H1 (cell line): ENCODE results near the gene PEX26. TPM values are rescaled to one million over a fixed set of nuclear protein-coding genes. Genes with fewer than 3 reads are reported as not detected.

Experiments
- CTCF ChIA-PET: fragments of 300-600 bp; sonication (Branson Sonifier 250); formaldehyde crosslinking; loops from one replicate; lab custom pipeline; 2021; ENCODE audit not compliant: partially characterized antibody; lab: Charles Lee
- POLR2A ChIA-PET: fragments of 300-600 bp; sonication (Branson Sonifier 250); formaldehyde crosslinking; loops from one replicate; lab custom pipeline; 2021; ENCODE audit warnings: inconsistent platforms; ENCODE audit not compliant: partially characterized antibody; lab: Charles Lee
- DNase-seq, 2 experiments: peaks; one replicate each; pipeline versions ENCODE4 v3.0.0 to v3.0.0-alpha.2; 2010 to 2022; ENCODE audit warnings: low spot score in 2 of 2, low read depth in 1 of 2, mixed read lengths in 1 of 2
- FAIRE-seq: peaks from 2 replicates; lab custom pipeline; 2011; peaks lifted over from hg19 to GRCh38; lab: Jason Lieb, UNC
- H2AFZ ChIP-seq: 2 replicates; pipeline ENCODE4 v1.8.1; 2012; ENCODE audit warnings: low read length, inconsistent platforms
- H2AK5ac ChIP-seq: 2 replicates; pipeline ENCODE4 v1.6.1; 2013; ENCODE audit warnings: low read depth, low read length
- H2BK120ac ChIP-seq: replicated peaks from 2 replicates; pipeline ENCODE3; 2013; ENCODE audit warnings: low read depth, low read length, inconsistent platforms
- H2BK12ac ChIP-seq: 2 replicates; pipeline ENCODE4 v1.6.1; 2013; ENCODE audit warnings: low read depth, low read length
- H2BK15ac ChIP-seq: 2 replicates; pipeline ENCODE4 v1.6.1; 2013; ENCODE audit warnings: low read length
- H2BK20ac ChIP-seq: 2 replicates; pipeline ENCODE4 v1.6.1; 2013; ENCODE audit warnings: low read length
- H2BK5ac ChIP-seq: 2 replicates; pipeline ENCODE4 v1.6.1; 2013; ENCODE audit warnings: low read depth, low read length
- H3K14ac ChIP-seq: 2 replicates; pipeline ENCODE4 v1.6.1; 2013; ENCODE audit warnings: inconsistent platforms; ENCODE audit not compliant: insufficient read length
- H3K18ac ChIP-seq: 2 replicates; pipeline ENCODE4 v1.6.1; 2013; ENCODE audit warnings: low read length; ENCODE audit errors: extremely low read depth
- H3K23ac ChIP-seq: 2 replicates; pipeline ENCODE4 v1.6.1; 2013; ENCODE audit warnings: inconsistent platforms; ENCODE audit not compliant: insufficient read length
- H3K23me2 ChIP-seq: 2 replicates; pipeline ENCODE4 v1.6.1; 2013; ENCODE audit warnings: low read depth, low read length
- H3K27ac ChIP-seq: 2 replicates; pipeline ENCODE4 v1.6.1; 2011; ENCODE audit warnings: low read depth, low read length, inconsistent platforms
- H3K27me3 ChIP-seq, 4 experiments: replicated peaks in 1 of 4; 1 replicate in 1 of 4; 2 replicates in 3 of 4; pipeline versions ENCODE4 v1.6.1 to v1.8.1; 2011 to 2013; ENCODE audit warnings: low read length in 3 of 4, mild to moderate bottlenecking in 3 of 4, inconsistent platforms in 2 of 4, mixed read lengths in 2 of 4, moderate library complexity in 1 of 4; ENCODE audit not compliant: control insufficient read depth in 3 of 4, insufficient read depth in 3 of 4; ENCODE audit errors: extremely low read depth in 1 of 4
- H3K36me3 ChIP-seq, 4 experiments: 2 replicates each; pipeline versions ENCODE4 v1.6.1 to v1.8.1; 2011 to 2013; ENCODE audit warnings: mild to moderate bottlenecking in 4 of 4, low read length in 3 of 4, moderate library complexity in 2 of 4, control low read depth in 1 of 4, inconsistent platforms in 1 of 4; ENCODE audit not compliant: insufficient read depth in 4 of 4, control insufficient read depth in 2 of 4
- H3K4ac ChIP-seq: replicated peaks from 2 replicates; pipeline ENCODE3; 2013; ENCODE audit warnings: low read length, low read depth, mixed read lengths, inconsistent platforms; ENCODE audit not compliant: insufficient read length
- H3K4me1 ChIP-seq, 4 experiments: replicated peaks in 1 of 4; 1 replicate in 1 of 4; 2 replicates in 3 of 4; pipeline versions ENCODE4 v1.6.1 to v1.8.1; 2011 to 2013; ENCODE audit warnings: low read length in 3 of 4, inconsistent platforms in 2 of 4, mixed read lengths in 1 of 4; ENCODE audit not compliant: insufficient read depth in 4 of 4, control insufficient read depth in 3 of 4
- H3K4me2 ChIP-seq, 2 experiments: 2 replicates each; pipeline versions ENCODE4 v1.6.1 to v1.8.1; 2011 to 2013; ENCODE audit warnings: low read depth in 2 of 2, low read length in 2 of 2, control low read depth in 1 of 2, inconsistent platforms in 1 of 2, mild to moderate bottlenecking in 1 of 2; ENCODE audit not compliant: insufficient read depth in 1 of 2
- H3K4me3 ChIP-seq, 4 experiments: fragments of 200-600, 300-600 bp in 1 of 4; sonication (generic), shearing (Covaris generic), sonication (Bioruptor Twin) in 1 of 4; 2 replicates each; pipeline versions ENCODE4 v1.5.1 to v1.8.1; 2011 to 2016; ENCODE audit warnings: low read length in 4 of 4, low read depth in 3 of 4, control low read depth in 2 of 4, inconsistent platforms in 2 of 4, mild to moderate bottlenecking in 2 of 4, mixed read lengths in 1 of 4, moderate library complexity in 1 of 4; ENCODE audit not compliant: insufficient read depth in 2 of 4; ENCODE audit errors: extremely low read depth in 1 of 4
- H3K56ac ChIP-seq: replicated peaks from 2 replicates; pipeline ENCODE3; 2013; ENCODE audit warnings: low read depth, mild to moderate bottlenecking, mixed read lengths, low read length, inconsistent platforms; ENCODE audit not compliant: insufficient read length
- H3K79me1 ChIP-seq: 2 replicates; pipeline ENCODE4 v1.6.1; 2013; ENCODE audit warnings: low read depth, low read length, control low read depth
- H3K79me2 ChIP-seq, 2 experiments: 2 replicates each; pipeline versions ENCODE4 v1.6.1 to v1.8.1; 2012 to 2013; ENCODE audit warnings: low read length in 2 of 2, mild to moderate bottlenecking in 2 of 2, inconsistent platforms in 1 of 2; ENCODE audit not compliant: insufficient read depth in 2 of 2, control insufficient read depth in 1 of 2
- H3K9ac ChIP-seq, 4 experiments: replicated peaks in 1 of 4; 1 replicate in 1 of 4; 2 replicates in 3 of 4; pipeline versions ENCODE4 v1.6.1 to v1.8.1; 2011 to 2013; ENCODE audit warnings: low read depth in 3 of 4, low read length in 3 of 4, control low read depth in 2 of 4, mild to moderate bottlenecking in 2 of 4, moderate library complexity in 2 of 4, inconsistent platforms in 1 of 4; ENCODE audit errors: extremely low read depth in 1 of 4
- H3K9me3 ChIP-seq, 2 experiments: 2 replicates each; pipeline versions ENCODE4 v1.6.1 to v1.8.1; 2012 to 2013; ENCODE audit warnings: mild to moderate bottlenecking in 2 of 2, moderate library complexity in 2 of 2, control low read depth in 1 of 2, inconsistent platforms in 1 of 2, low read depth in 1 of 2, low read length in 1 of 2, mixed read lengths in 1 of 2; ENCODE audit not compliant: insufficient read depth in 2 of 2
- H4K20me1 ChIP-seq, 2 experiments: replicated peaks in 1 of 2; 2 replicates each; pipeline versions ENCODE3 to v1.8.1; 2011 to 2013; ENCODE audit warnings: inconsistent platforms in 2 of 2, low read length in 2 of 2, mild to moderate bottlenecking in 1 of 2; ENCODE audit not compliant: insufficient read depth in 2 of 2, control insufficient read depth in 1 of 2
- H4K5ac ChIP-seq: 2 replicates; pipeline ENCODE4 v1.6.1; 2013; ENCODE audit warnings: low read length, low read depth, mixed read lengths, inconsistent platforms; ENCODE audit not compliant: insufficient read length
- H4K8ac ChIP-seq: 2 replicates; pipeline ENCODE4 v1.8.0; 2013; ENCODE audit warnings: mild to moderate bottlenecking, moderate library complexity, low read length, inconsistent platforms; ENCODE audit not compliant: insufficient read depth; ENCODE audit errors: extremely low read depth
- H4K91ac ChIP-seq: replicated peaks from 2 replicates; pipeline ENCODE3; 2013; ENCODE audit warnings: low read length, mixed read lengths, inconsistent platforms; ENCODE audit not compliant: insufficient read length
- ATF2 ChIP-seq: IDR thresholded peaks from 2 replicates; pipeline ENCODE4 v1.6.1; 2012; ENCODE audit warnings: low read length, inconsistent platforms
- BRCA1 ChIP-seq: IDR thresholded peaks from 2 replicates; pipeline ENCODE4 v1.6.1; 2012; ENCODE audit warnings: low read depth, low read length, improper control_type of control experiment
- EGR1 ChIP-seq: IDR thresholded peaks from 2 replicates; pipeline ENCODE4 v1.6.1; 2011; ENCODE audit warnings: low read depth, low read length, borderline replicate concordance
- MAFK ChIP-seq: IDR thresholded peaks from 2 replicates; pipeline ENCODE4 v1.6.1; 2012; ENCODE audit warnings: low read depth, mild to moderate bottlenecking, improper control_type of control experiment, low read length
- NRF1 ChIP-seq: IDR thresholded peaks from 2 replicates; pipeline ENCODE4 v1.6.1; 2011; ENCODE audit warnings: mild to moderate bottlenecking, low read depth, low read length, improper control_type of control experiment
- RXRA ChIP-seq: IDR thresholded peaks from 2 replicates; pipeline ENCODE4 v1.6.1; 2011; ENCODE audit warnings: low read depth, mild to moderate bottlenecking, low read length, moderate library complexity; ENCODE audit not compliant: insufficient read depth
- SAP30 ChIP-seq: fragments of 300-600 bp; sonication (generic); IDR thresholded peaks from 2 replicates; pipeline ENCODE4 v1.7.1; 2012; ENCODE audit warnings: low read length, moderate library complexity, mild to moderate bottlenecking, inconsistent platforms; ENCODE audit not compliant: insufficient read depth, insufficient replicate concordance
- WGBS, 2 experiments: shearing (Covaris generic) in 1 of 2; methylation state at CpG; one replicate each; pipeline versions ENCODE4 v1.1.6 to v1.1.7; 2013 to 2015; ENCODE audit warnings: low lambda C conversion rate in 2 of 2, mixed read lengths in 2 of 2, inconsistent platforms in 1 of 2, low coverage in 1 of 2, missing lambda C conversion rate in 1 of 2; ENCODE audit not compliant: insufficient replicate concordance in 2 of 2, insufficient coverage in 1 of 2, insufficient read length in 1 of 2; ENCODE audit errors: extremely low coverage in 1 of 2, missing lambda C conversion rate in 1 of 2; 5-methylcytosine and 5-hydroxymethylcytosine counted together
- polyA plus RNA-seq, 7 experiments: library from polyadenylated mRNA; depleted of rRNA in 3 of 7; stranded (reverse) in 5 of 7; unstranded in 2 of 7; fragments of >200 nt in 5 of 7; fragments of 200-250 nt in 2 of 7; gene quantifications; 1 replicate in 5 of 7; 2 replicates in 1 of 7; 4 replicates in 1 of 7; pipeline versions ENCODE4 v1.2.1 to v1.2.3, GENCODE V29; 2011 to 2013; ENCODE audit warnings: missing spikeins in 2 of 7, mixed read lengths in 2 of 7
- total RNA-seq: library from RNA; stranded (reverse); fragmentation: NEBNext Ultra II Directional; extraction: Animal tissue kit (Norgen Biotek cat#: 25700); gene quantifications from 2 replicates; pipeline ENCODE4 v1.2.1, GENCODE V29; 2021
- TF ChIP-seq, protein P1 (sequence below): IDR thresholded peaks from 2 replicates; pipeline ENCODE4 v1.6.1; 2011; ENCODE audit warnings: low read length, improper control_type of control experiment
- TF ChIP-seq, protein P2 (sequence below): IDR thresholded peaks from 2 replicates; pipeline ENCODE4 v1.6.1; 2012; ENCODE audit warnings: inconsistent platforms

The PEX26 gene
- total and polyA plus RNA-seq, 2 of the 8 experiments (the other 6 are each of a cell fraction or from before 2014, with no cell fraction given), result 33.1 to 49.0 TPM

GRCh38 chr22:18031695-18032454, 45.9 kb upstream of the PEX26 start:
- Histone ChIP-seq H3K9ac (no peak overlapping the region), H3K27me3 (peaks cover 0 to 4% (median 2%) of the 10 kb centered on the region in 4 experiments; a peak in 2 of 7 replicates), H2BK120ac (no peak overlapping the region), H4K5ac (no peak overlapping the region), H4K20me1 (peaks cover 0 to 1% of the 10 kb centered on the region in 2 experiments)
- FAIRE-seq, result no peak
- 82% methylated on average over 10 of the region's 10 CpGs; no CpG with 5 or more reads in 1 of the 2 experiments for WGBS, 2 experiments
- TF ChIP-seq RXRA (no peak), ATF2 (no peak), BRCA1 (no peak), NRF1 (no peak), MAFK (no peak), EGR1 (no peak), SAP30 (no peak)
- TF ChIP-seq, protein P1, sequence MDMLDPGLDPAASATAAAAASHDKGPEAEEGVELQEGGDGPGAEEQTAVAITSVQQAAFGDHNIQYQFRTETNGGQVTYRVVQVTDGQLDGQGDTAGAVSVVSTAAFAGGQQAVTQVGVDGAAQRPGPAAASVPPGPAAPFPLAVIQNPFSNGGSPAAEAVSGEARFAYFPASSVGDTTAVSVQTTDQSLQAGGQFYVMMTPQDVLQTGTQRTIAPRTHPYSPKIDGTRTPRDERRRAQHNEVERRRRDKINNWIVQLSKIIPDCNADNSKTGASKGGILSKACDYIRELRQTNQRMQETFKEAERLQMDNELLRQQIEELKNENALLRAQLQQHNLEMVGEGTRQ, result no peak
- TF ChIP-seq, protein P2, sequence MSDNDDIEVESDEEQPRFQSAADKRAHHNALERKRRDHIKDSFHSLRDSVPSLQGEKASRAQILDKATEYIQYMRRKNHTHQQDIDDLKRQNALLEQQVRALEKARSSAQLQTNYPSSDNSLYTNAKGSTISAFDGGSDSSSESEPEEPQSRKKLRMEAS, result no peak
- TF ChIP-seq, all 59 proteins: peak for 0
- no peak for DNase-seq
- no peak overlapping the region for H4K91ac ChIP-seq
- H3K18ac ChIP-seq, result no peak overlapping the region
- H2BK20ac ChIP-seq, result no peak overlapping the region
- H3K56ac ChIP-seq, result no peak overlapping the region
- no peak overlapping the region for H3K4me3 ChIP-seq
- H3K4ac ChIP-seq, result no peak overlapping the region
- no peak overlapping the region for H3K23ac ChIP-seq
- no peaks in the 10 kb centered on the region for H3K23me2 ChIP-seq
- H3K79me2 ChIP-seq, result no peaks in the 10 kb centered on the region
- H3K27ac ChIP-seq, result no peak overlapping the region
- H3K4me1 ChIP-seq, result peaks cover 0 to 2% (median 1%) of the 10 kb centered on the region in 4 experiments; a peak in 1 of 7 replicates
- H3K36me3 ChIP-seq, result no peaks in the 10 kb centered on the region
- no peaks in the 10 kb centered on the region for H3K79me1 ChIP-seq
- no peak overlapping the region for H3K4me2 ChIP-seq
- ChIA-PET POLR2A (interaction anchor here (0.6 kb wide), 1 partner anchor 1192 kb away, joined by 5 read pairs; no protein-coding TSS in a partner anchor), CTCF (interaction anchor here (0.7 to 1.0 kb wide), 4 partner anchors 14 to 225 kb away, joined by 3 read pairs; no protein-coding TSS in a partner anchor)
- no peak overlapping the region for H2BK12ac ChIP-seq
- no peak overlapping the region for H2AFZ ChIP-seq
- no peak overlapping the region for H2BK15ac ChIP-seq
- no peak overlapping the region; the same call in 1 of the 2 replicates for H4K8ac ChIP-seq
- no peak overlapping the region for H3K14ac ChIP-seq
- H2BK5ac ChIP-seq, result no peak overlapping the region
- H2AK5ac ChIP-seq, result no peak overlapping the region
- H3K9me3 ChIP-seq, result no peaks in the 10 kb centered on the region
